Mucosa of gallbladder (tissue), 1 donor: Measurements from ENCODE around the gene VPS13D. TPM values are rescaled to one million over a fixed set of nuclear protein-coding genes. Genes with fewer than 3 reads are reported as not detected.
"Not testable (repeated sequence)": the region's sequence is repeated elsewhere in the genome, so short reads cannot be mapped to it uniquely, and the experiment has no call there.

Experiments
- DNase-seq: peaks from one replicate; pipeline ENCODE4 v3.0.0-alpha.2; 2020; ENCODE audit warnings: low spot score
- total RNA-seq: library from RNA; stranded (reverse); gene quantifications from one replicate; pipeline ENCODE4 v1.2.1, GENCODE V29; 2021
- donor health status: DM: no; HTN: no; CAD: no.

VPS13D gene
- total RNA-seq, 1 donor from 2014 or later: 69.0 TPM

- no peak for DNase-seq
Observed at GRCh38 chr1:12448746-12449177, 218.9 kb downstream of the VPS13D start.

- no peak for DNase-seq
Observed at GRCh38 chr1:12450090-12450755, 220.4 kb downstream of the VPS13D start.

GRCh38 chr1:12450756-12451559, 221.1 kb downstream of the VPS13D start:
- DNase-seq: no peak

GRCh38 chr1:12451560-12451900, 221.7 kb downstream of the VPS13D start:
- DNase-seq: no peak

- DNase-seq: no peak
Observed at GRCh38 chr1:12452262-12452661, 222.4 kb downstream of the VPS13D start.

GRCh38 chr1:12453400-12454343, 223.8 kb downstream of the VPS13D start:
- DNase-seq: no peak

GRCh38 chr1:12454406-12455391, 224.9 kb downstream of the VPS13D start:
- DNase-seq: no peak

GRCh38 chr1:12456081-12456480, 226.3 kb downstream of the VPS13D start:
- not testable (repeated sequence) for DNase-seq

- no peak for DNase-seq
Observed at GRCh38 chr1:12456979-12457378, 227.1 kb downstream of the VPS13D start.

GRCh38 chr1:12457771-12458170, 227.9 kb downstream of the VPS13D start:
- DNase-seq: peak; percentile 44

GRCh38 chr1:12458571-12458970, 228.7 kb downstream of the VPS13D start:
- DNase-seq: no peak

- no peak for DNase-seq
Observed at GRCh38 chr1:12460121-12460520, 230.3 kb downstream of the VPS13D start.

- DNase-seq: peak; percentile 40
Observed at GRCh38 chr1:12460911-12461621, 231.2 kb downstream of the VPS13D start.

- DNase-seq: no peak
Observed at GRCh38 chr1:12461754-12462153, 231.9 kb downstream of the VPS13D start.

GRCh38 chr1:12462586-12462985, 232.8 kb downstream of the VPS13D start:
- DNase-seq: no peak

GRCh38 chr1:12464045-12464461, 234.2 kb downstream of the VPS13D start:
- no peak for DNase-seq

- DNase-seq: peak; percentile 38
Observed at GRCh38 chr1:12464598-12465056, 234.8 kb downstream of the VPS13D start.

- DNase-seq: no peak
Observed at GRCh38 chr1:12465126-12465525, 235.3 kb downstream of the VPS13D start.

GRCh38 chr1:12466816-12467215, 237.0 kb downstream of the VPS13D start:
- DNase-seq: no peak
